ENCODE measurements around the gene RBM48.
"Not testable (repeated sequence)": the region's sequence is repeated elsewhere in the genome, so short reads cannot be mapped to it uniquely, and the experiment has no call there.

The RBM48 gene

GRCh38 chr7:92528188-92528957 lies at the start of gene RBM48, which contains the start of gene PEX1:
RBM48 (plus strand) TSS chr7:92528795; CDS start chr7:92528814, 19 bp downstream.
PEX1 (minus strand) TSS chr7:92528520; CDS start chr7:92528435, 85 bp downstream.
- DNase-seq: peak; percentile 65

- DNase-seq: not testable (repeated sequence)
These were observed 49.4 kb upstream of the RBM48 start for GRCh38 chr7:92479146-92479545.

GRCh38 chr7:92483624-92484023 lies 45.0 kb upstream of the RBM48 start:
- DNase-seq: not testable (repeated sequence)

GRCh38 chr7:92484226-92484625 lies 44.4 kb upstream of the RBM48 start:
- not testable (repeated sequence) for DNase-seq

- no peak for DNase-seq
These were observed 43.2 kb upstream of the RBM48 start for GRCh38 chr7:92485267-92485892.

GRCh38 chr7:92485974-92486373 lies 42.6 kb upstream of the RBM48 start:
- no peak for DNase-seq

- no peak for DNase-seq
These were observed 40.8 kb upstream of the RBM48 start for GRCh38 chr7:92487804-92488203.

- DNase-seq: no peak
These were observed 39.0 kb upstream of the RBM48 start for GRCh38 chr7:92489634-92490033.

- DNase-seq: no peak
These were observed 31.7 kb upstream of the RBM48 start for GRCh38 chr7:92496876-92497275.

- DNase-seq: no peak
These were observed 30.0 kb upstream of the RBM48 start for GRCh38 chr7:92498557-92498956.

GRCh38 chr7:92503767-92504166 lies 24.8 kb upstream of the RBM48 start:
- no peak for DNase-seq

- no peak for DNase-seq
These were observed 24.0 kb upstream of the RBM48 start for GRCh38 chr7:92504563-92504962.

- DNase-seq: no peak
These were observed 22.2 kb upstream of the RBM48 start for GRCh38 chr7:92506363-92506762.

GRCh38 chr7:92508946-92509345 lies 19.6 kb upstream of the RBM48 start:
- DNase-seq: no peak

GRCh38 chr7:92513167-92513902 lies 15.3 kb upstream of the RBM48 start:
- DNase-seq: no peak

GRCh38 chr7:92517631-92518030 lies 11.0 kb upstream of the RBM48 start:
- no peak for DNase-seq

GRCh38 chr7:92520024-92520423 lies 8.6 kb upstream of the RBM48 start:
- DNase-seq: no peak

- no peak for DNase-seq
These were observed 5.5 kb upstream of the RBM48 start for GRCh38 chr7:92523110-92523509.

GRCh38 chr7:92527300-92528187 lies 1.1 kb upstream of the RBM48 start:
- peak; percentile 17 for DNase-seq

GRCh38 chr7:92528958-92529264 lies 316 bp downstream of the RBM48 start:
- DNase-seq: no peak

GRCh38 chr7:92534572-92534971 lies 6.0 kb downstream of the RBM48 start:
- DNase-seq: no peak

- DNase-seq: not testable (repeated sequence)
These were observed 14.9 kb downstream of the RBM48 start for GRCh38 chr7:92543542-92543941.

GRCh38 chr7:92545116-92545515 lies 16.5 kb downstream of the RBM48 start:
- DNase-seq: not testable (repeated sequence)
